K562 (cell line): ENCODE data around the gene ERICH2. TPM values are rescaled to one million over a fixed set of nuclear protein-coding genes. Genes with fewer than 3 reads are reported as not detected.

Experiments
- CBX2 ChIP-seq: fragments of 200-600 bp; sonication (generic); IDR thresholded peaks from one replicate; pipeline ENCODE4 v1.6.1; 2012; ENCODE audit warnings: mild to moderate bottlenecking, low read length, inconsistent platforms; ENCODE audit not compliant: insufficient read depth, poor library complexity, severe bottlenecking
- ELF1 ChIP-seq: fragments of 200-800 bp; sonication (Bioruptor generic); IDR thresholded peaks from 2 replicates; pipeline ENCODE4 v1.6.1; 2016; ENCODE audit warnings: missing genetic modification characterization, missing compliant biosample characterization
- GABPB1 ChIP-seq: sonication (generic); formaldehyde crosslinking; IDR thresholded peaks from 2 replicates; pipeline ENCODE4 v1.8.0; 2022; ENCODE audit warnings: mild to moderate bottlenecking, missing genetic modification reagents
- HDAC2 ChIP-seq: fragments of 450-650 bp; IDR thresholded peaks from 2 replicates; pipeline ENCODE4 v1.6.1; 2016; ENCODE audit warnings: mild to moderate bottlenecking
- IRF2 ChIP-seq: sonication (generic); formaldehyde crosslinking; IDR thresholded peaks from 2 replicates; pipeline ENCODE4 v1.8.1; 2022; ENCODE audit warnings: mild to moderate bottlenecking, missing genetic modification reagents
- NELFE ChIP-seq: IDR thresholded peaks from 2 replicates; pipeline ENCODE4 v1.6.1; 2011; ENCODE audit warnings: mild to moderate bottlenecking; ENCODE audit not compliant: insufficient read depth, insufficient read length
- NONO ChIP-seq, 2 experiments: fragments of 200-400 bp in 1 of 2; fragments of 450-650 bp in 1 of 2; formaldehyde crosslinking in 1 of 2; IDR thresholded peaks; 2 replicates each; pipeline ENCODE4 v1.6.1; 2017; ENCODE audit warnings: low read depth in 2 of 2, mild to moderate bottlenecking in 2 of 2, moderate library complexity in 2 of 2, low read length in 1 of 2
- RBM22 ChIP-seq: fragments of 200-400 bp; formaldehyde crosslinking; IDR thresholded peaks from 2 replicates; pipeline ENCODE4 v1.6.1; 2018; ENCODE audit warnings: low read length, low read depth; ENCODE audit not compliant: poor library complexity, severe bottlenecking
- SNIP1 ChIP-seq: fragments of 450-650 bp; IDR thresholded peaks from 2 replicates; pipeline ENCODE4 v1.7.1; 2017; ENCODE audit warnings: low read depth, mild to moderate bottlenecking
- ZNF316 ChIP-seq: fragments of 450-650 bp; IDR thresholded peaks from 2 replicates; pipeline ENCODE4 v1.6.1; 2016
- ZNF644 ChIP-seq: fragments of 200-800 bp; sonication (Bioruptor generic); IDR thresholded peaks from 2 replicates; pipeline ENCODE4 v1.6.1; 2016; ENCODE audit warnings: low read depth, missing genetic modification characterization, missing compliant biosample characterization
- ZNF707 ChIP-seq: fragments of 250-450 bp; sonication (Bioruptor Pico); conservative IDR thresholded peaks from 2 replicates; pipeline ENCODE4 v1.8.0; 2022; ENCODE audit warnings: inconsistent platforms, mild to moderate bottlenecking, moderate library complexity
- polyA plus RNA-seq, 8 experiments: library from polyadenylated mRNA; depleted of rRNA in 4 of 8; stranded (reverse) in 5 of 8; unstranded in 3 of 8; fragments of >200 nt; fragmentation: Nextera tagmentation in 2 of 8; fragmentation: Illumina TruSeq in 1 of 8; extraction: Ambion mirVana in 2 of 8; extraction: Trizol in 1 of 8; gene quantifications; 2 replicates each; pipeline versions ENCODE4 v1.2.1 to v1.2.3, GENCODE V29; 2011 to 2014; ENCODE audit warnings: inconsistent platforms in 1 of 8, missing spikeins in 1 of 8
- total RNA-seq, 7 experiments: library from RNA; depleted of rRNA in 6 of 7; stranded (reverse); fragments of >200 nt in 6 of 7; fragmentation: Illumina TruSeq in 2 of 7; extraction: Trizol in 2 of 7; gene quantifications; 2 replicates each; pipeline versions ENCODE4 v1.2.1 to v1.2.3, GENCODE V29; 2011 to 2021; ENCODE audit warnings: low replicate concordance in 1 of 7
- TF ChIP-seq, protein P1 (sequence below): fragments of 200-600 bp; sonication (generic); IDR thresholded peaks from one replicate; pipeline ENCODE4 v1.6.1; 2012; ENCODE audit warnings: mild to moderate bottlenecking, low read depth, low read length, inconsistent platforms
- TF ChIP-seq, protein P2 (sequence below): fragments of 150-350 bp; conservative IDR thresholded peaks from 2 replicates; pipeline ENCODE4 v1.6.1; 2014; ENCODE audit warnings: low read length

ERICH2 gene
- total and polyA plus RNA-seq, 9 of the 15 experiments (the other 6 are each of a cell fraction or from before 2014, with no cell fraction given): 0.85 to 2.4 (median 1.6) TPM

DNA sequence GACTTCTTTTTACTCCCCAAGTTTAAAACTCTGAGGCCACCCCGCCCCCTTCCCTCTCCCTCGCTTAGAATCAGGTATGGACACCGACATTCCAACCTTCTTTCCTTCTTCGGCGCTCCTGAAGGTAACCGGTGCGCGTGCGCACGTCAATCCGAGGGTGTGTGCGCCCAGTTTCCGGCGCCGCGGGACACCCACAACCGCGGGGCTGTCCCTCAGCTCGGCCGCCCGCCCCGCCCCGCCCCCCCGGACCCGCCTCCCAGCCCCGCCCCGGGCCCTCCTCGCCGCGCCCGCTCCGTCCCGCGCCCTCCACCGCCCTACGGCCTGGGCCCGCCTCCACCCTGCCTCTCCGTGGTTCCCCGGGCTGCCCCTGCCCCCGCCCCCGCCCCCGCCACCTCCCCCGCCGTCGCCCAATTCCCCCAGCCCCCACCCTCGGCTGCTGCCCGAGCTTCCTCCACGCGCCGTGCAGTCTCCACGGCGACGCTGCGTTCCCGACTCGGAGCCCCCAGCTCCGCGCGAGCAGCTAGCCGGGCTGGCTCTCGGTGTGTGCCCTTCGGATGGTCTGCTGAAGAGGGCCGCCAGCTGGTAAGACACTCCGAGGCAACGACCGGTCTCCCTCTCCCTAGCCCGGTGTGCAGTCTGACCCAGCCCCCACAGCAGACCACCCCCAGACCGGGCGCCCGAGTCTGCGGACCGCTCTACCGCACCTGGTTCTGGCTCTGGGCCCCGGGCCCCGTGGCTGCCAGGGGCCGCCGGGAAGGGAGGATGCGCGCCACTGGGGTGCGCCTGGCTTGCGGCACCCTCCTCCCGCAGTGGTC lies 635 bp downstream of the ERICH2 start (continued):
- TF ChIP-seq HDAC2 (peak; percentile 72), ZNF316 (no peak; the same call in 1 of the 2 replicates), ZNF707 (no peak), NELFE (no peak), NONO (IDR thresholded peaks at IDR 0.05; ENCODE audit: low read depth in 2 of 2, low read length in 1 of 2) (no peak), CBX2 (no peak), IRF2 (CRISPR knock-in tag) (no peak), ELF1 (tag) (no peak), GABPB1 (CRISPR knock-in tag) (peak; percentile 83), SNIP1 (no peak), RBM22 (peak; percentile 67), ZNF644 (tag) (0 out of 2 replicates have a peak, but pooled peaks have one; percentile 27)
- TF ChIP-seq, protein P1, sequence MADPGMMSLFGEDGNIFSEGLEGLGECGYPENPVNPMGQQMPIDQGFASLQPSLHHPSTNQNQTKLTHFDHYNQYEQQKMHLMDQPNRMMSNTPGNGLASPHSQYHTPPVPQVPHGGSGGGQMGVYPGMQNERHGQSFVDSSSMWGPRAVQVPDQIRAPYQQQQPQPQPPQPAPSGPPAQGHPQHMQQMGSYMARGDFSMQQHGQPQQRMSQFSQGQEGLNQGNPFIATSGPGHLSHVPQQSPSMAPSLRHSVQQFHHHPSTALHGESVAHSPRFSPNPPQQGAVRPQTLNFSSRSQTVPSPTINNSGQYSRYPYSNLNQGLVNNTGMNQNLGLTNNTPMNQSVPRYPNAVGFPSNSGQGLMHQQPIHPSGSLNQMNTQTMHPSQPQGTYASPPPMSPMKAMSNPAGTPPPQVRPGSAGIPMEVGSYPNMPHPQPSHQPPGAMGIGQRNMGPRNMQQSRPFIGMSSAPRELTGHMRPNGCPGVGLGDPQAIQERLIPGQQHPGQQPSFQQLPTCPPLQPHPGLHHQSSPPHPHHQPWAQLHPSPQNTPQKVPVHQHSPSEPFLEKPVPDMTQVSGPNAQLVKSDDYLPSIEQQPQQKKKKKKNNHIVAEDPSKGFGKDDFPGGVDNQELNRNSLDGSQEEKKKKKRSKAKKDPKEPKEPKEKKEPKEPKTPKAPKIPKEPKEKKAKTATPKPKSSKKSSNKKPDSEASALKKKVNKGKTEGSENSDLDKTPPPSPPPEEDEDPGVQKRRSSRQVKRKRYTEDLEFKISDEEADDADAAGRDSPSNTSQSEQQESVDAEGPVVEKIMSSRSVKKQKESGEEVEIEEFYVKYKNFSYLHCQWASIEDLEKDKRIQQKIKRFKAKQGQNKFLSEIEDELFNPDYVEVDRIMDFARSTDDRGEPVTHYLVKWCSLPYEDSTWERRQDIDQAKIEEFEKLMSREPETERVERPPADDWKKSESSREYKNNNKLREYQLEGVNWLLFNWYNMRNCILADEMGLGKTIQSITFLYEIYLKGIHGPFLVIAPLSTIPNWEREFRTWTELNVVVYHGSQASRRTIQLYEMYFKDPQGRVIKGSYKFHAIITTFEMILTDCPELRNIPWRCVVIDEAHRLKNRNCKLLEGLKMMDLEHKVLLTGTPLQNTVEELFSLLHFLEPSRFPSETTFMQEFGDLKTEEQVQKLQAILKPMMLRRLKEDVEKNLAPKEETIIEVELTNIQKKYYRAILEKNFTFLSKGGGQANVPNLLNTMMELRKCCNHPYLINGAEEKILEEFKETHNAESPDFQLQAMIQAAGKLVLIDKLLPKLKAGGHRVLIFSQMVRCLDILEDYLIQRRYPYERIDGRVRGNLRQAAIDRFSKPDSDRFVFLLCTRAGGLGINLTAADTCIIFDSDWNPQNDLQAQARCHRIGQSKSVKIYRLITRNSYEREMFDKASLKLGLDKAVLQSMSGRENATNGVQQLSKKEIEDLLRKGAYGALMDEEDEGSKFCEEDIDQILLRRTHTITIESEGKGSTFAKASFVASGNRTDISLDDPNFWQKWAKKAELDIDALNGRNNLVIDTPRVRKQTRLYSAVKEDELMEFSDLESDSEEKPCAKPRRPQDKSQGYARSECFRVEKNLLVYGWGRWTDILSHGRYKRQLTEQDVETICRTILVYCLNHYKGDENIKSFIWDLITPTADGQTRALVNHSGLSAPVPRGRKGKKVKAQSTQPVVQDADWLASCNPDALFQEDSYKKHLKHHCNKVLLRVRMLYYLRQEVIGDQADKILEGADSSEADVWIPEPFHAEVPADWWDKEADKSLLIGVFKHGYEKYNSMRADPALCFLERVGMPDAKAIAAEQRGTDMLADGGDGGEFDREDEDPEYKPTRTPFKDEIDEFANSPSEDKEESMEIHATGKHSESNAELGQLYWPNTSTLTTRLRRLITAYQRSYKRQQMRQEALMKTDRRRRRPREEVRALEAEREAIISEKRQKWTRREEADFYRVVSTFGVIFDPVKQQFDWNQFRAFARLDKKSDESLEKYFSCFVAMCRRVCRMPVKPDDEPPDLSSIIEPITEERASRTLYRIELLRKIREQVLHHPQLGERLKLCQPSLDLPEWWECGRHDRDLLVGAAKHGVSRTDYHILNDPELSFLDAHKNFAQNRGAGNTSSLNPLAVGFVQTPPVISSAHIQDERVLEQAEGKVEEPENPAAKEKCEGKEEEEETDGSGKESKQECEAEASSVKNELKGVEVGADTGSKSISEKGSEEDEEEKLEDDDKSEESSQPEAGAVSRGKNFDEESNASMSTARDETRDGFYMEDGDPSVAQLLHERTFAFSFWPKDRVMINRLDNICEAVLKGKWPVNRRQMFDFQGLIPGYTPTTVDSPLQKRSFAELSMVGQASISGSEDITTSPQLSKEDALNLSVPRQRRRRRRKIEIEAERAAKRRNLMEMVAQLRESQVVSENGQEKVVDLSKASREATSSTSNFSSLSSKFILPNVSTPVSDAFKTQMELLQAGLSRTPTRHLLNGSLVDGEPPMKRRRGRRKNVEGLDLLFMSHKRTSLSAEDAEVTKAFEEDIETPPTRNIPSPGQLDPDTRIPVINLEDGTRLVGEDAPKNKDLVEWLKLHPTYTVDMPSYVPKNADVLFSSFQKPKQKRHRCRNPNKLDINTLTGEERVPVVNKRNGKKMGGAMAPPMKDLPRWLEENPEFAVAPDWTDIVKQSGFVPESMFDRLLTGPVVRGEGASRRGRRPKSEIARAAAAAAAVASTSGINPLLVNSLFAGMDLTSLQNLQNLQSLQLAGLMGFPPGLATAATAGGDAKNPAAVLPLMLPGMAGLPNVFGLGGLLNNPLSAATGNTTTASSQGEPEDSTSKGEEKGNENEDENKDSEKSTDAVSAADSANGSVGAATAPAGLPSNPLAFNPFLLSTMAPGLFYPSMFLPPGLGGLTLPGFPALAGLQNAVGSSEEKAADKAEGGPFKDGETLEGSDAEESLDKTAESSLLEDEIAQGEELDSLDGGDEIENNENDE: peak; percentile 34
- TF ChIP-seq, protein P2, sequence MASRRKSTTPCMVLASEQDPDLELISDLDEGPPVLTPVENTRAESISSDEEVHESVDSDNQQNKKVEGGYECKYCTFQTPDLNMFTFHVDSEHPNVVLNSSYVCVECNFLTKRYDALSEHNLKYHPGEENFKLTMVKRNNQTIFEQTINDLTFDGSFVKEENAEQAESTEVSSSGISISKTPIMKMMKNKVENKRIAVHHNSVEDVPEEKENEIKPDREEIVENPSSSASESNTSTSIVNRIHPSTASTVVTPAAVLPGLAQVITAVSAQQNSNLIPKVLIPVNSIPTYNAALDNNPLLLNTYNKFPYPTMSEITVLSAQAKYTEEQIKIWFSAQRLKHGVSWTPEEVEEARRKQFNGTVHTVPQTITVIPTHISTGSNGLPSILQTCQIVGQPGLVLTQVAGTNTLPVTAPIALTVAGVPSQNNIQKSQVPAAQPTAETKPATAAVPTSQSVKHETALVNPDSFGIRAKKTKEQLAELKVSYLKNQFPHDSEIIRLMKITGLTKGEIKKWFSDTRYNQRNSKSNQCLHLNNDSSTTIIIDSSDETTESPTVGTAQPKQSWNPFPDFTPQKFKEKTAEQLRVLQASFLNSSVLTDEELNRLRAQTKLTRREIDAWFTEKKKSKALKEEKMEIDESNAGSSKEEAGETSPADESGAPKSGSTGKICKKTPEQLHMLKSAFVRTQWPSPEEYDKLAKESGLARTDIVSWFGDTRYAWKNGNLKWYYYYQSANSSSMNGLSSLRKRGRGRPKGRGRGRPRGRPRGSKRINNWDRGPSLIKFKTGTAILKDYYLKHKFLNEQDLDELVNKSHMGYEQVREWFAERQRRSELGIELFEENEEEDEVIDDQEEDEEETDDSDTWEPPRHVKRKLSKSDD: no peak
